Measurements from ENCODE around the gene GIT1. TPM values are rescaled to one million over a fixed set of nuclear protein-coding genes. Genes with fewer than 3 reads are reported as not detected.
"Not testable (repeated sequence)": the region's sequence is repeated elsewhere in the genome, so short reads cannot be mapped to it uniquely, and the experiment has no call there.

GIT1 gene
- total RNA-seq, 1 donor from 2014 or later: 39.8 TPM

- Histone ChIP-seq H3K27me3 (no peaks in the 10 kb centered on the region), H3K4me1 (peaks cover 11% of the 10 kb centered on the region), H3K27ac (no peak overlapping the region), H3K9me3 (no peaks in the 10 kb centered on the region), H3K36me3 (peaks cover 0 to 8% of the 10 kb centered on the region in 2 donors), H3K4me3 (no peak overlapping the region)
- TF ChIP-seq CTCF (IDR thresholded peaks at IDR 0.05) (no peak), POLR2AphosphoS5 (IDR thresholded peaks at IDR 0.05; ENCODE audit: insufficient read depth in 1 of 2, low read depth in 1 of 2) (no peak), POLR2A (IDR thresholded peaks at IDR 0.05) (no peak)
- intact Hi-C loops (cut with DNase I): no loop called here
- DNase-seq (ENCODE audit: extremely low spot score in 2 of 2): no peak
Measured at GRCh38 chr17:29561554-29562517, 27.6 kb downstream of the GIT1 start.

GRCh38 chr17:29560316-29560715 lies 29.1 kb downstream of the GIT1 start:
- no peak for TF ChIP-seq CTCF (IDR thresholded peaks at IDR 0.05)
- TF ChIP-seq POLR2AphosphoS5 (IDR thresholded peaks at IDR 0.05; ENCODE audit: insufficient read depth in 1 of 2, low read depth in 1 of 2): no peak
- TF ChIP-seq POLR2A (IDR thresholded peaks at IDR 0.05): no peak
- H3K27me3 ChIP-seq: no peaks in the 10 kb centered on the region
- intact Hi-C loops (cut with DNase I): no loop called here
- no peaks in the 10 kb centered on the region for H3K9me3 ChIP-seq
- H3K27ac ChIP-seq: no peak overlapping the region
- no peak for DNase-seq (ENCODE audit: extremely low spot score in 2 of 2)
- H3K36me3 ChIP-seq: peaks cover 0 to 8% of the 10 kb centered on the region in 2 donors
- H3K4me1 ChIP-seq: peaks cover under 1% of the 10 kb centered on the region
- no peak overlapping the region for H3K4me3 ChIP-seq

- no peak for DNase-seq (ENCODE audit: extremely low spot score in 2 of 2)
- no peak overlapping the region for H3K27ac ChIP-seq
Measured at GRCh38 chr17:29559640-29560039, 29.8 kb downstream of the GIT1 start.

GRCh38 chr17:29558139-29558538 lies 31.3 kb downstream of the GIT1 start:
- H3K27me3 ChIP-seq; H3K36me3 ChIP-seq; H3K4me3 ChIP-seq; intact Hi-C loops (cut with DNase I); DNase-seq (ENCODE audit: extremely low spot score in 2 of 2); H3K27ac ChIP-seq; H3K4me1 ChIP-seq; H3K9me3 ChIP-seq: not testable (repeated sequence)

More at GRCh38 chr17:29559640-29560039, 29.8 kb downstream of the GIT1 start:
- no peaks in the 10 kb centered on the region for H3K4me1 ChIP-seq
- no peak overlapping the region for H3K4me3 ChIP-seq
- TF ChIP-seq CTCF (IDR thresholded peaks at IDR 0.05): no peak
- intact Hi-C loops (cut with DNase I): no loop called here
- H3K36me3 ChIP-seq: peaks cover 0 to 8% of the 10 kb centered on the region in 2 donors
- no peaks in the 10 kb centered on the region for H3K27me3 ChIP-seq
- H3K9me3 ChIP-seq: no peaks in the 10 kb centered on the region

- Histone ChIP-seq H3K36me3 (peaks cover 0 to 8% of the 10 kb centered on the region in 2 donors), H3K4me1 (no peaks in the 10 kb centered on the region), H3K27me3 (no peaks in the 10 kb centered on the region), H3K9me3 (no peaks in the 10 kb centered on the region), H3K27ac (no peak overlapping the region), H3K4me3 (no peak overlapping the region)
- no peak for DNase-seq (ENCODE audit: extremely low spot score in 2 of 2)
- TF ChIP-seq POLR2A (IDR thresholded peaks at IDR 0.05) (no peak), POLR2AphosphoS5 (IDR thresholded peaks at IDR 0.05; ENCODE audit: insufficient read depth in 1 of 2, low read depth in 1 of 2) (no peak), CTCF (IDR thresholded peaks at IDR 0.05) (no peak)
- intact Hi-C loops (cut with DNase I): no loop called here
Measured at GRCh38 chr17:29557739-29558116, 31.7 kb downstream of the GIT1 start.

Measured in vagina (tissue), 2 donors.